ENCODE measurements around the gene UIMC1. TPM values are rescaled to one million over a fixed set of nuclear protein-coding genes. Genes with fewer than 3 reads are reported as not detected.
"Not testable (repeated sequence)": the region's sequence is repeated elsewhere in the genome, so short reads cannot be mapped to it uniquely, and the experiment has no call there.

Gene UIMC1
- polyA plus RNA-seq, 1 donor (not counting 4 experiments of a cell fraction or from before 2014, with no cell fraction given): 29.0 TPM

- Histone ChIP-seq H3K4me3 (ENCODE audit: control insufficient read depth in 2 of 3, extremely low read depth in 1 of 3, insufficient read depth in 2 of 3, low read depth in 1 of 3, low read length in 3 of 3) (no peak overlapping the region), H2AFZ (ENCODE audit: control insufficient read depth, low read length) (no peak overlapping the region), H3K4me2 (ENCODE audit: control insufficient read depth, extremely low read depth, insufficient read depth, low read depth, low read length) (no peak overlapping the region), H3K27ac (ENCODE audit: control insufficient read depth, insufficient read depth, low read length) (peak overlapping the region; percentile 36), H3K9me3 (ENCODE audit: control insufficient read depth, low read depth, low read length) (no peaks in the 10 kb centered on the region), H3K27me3 (ENCODE audit: control insufficient read depth, extremely low read depth, insufficient read depth, low read length) (no peaks in the 10 kb centered on the region), H3K9me1 (ENCODE audit: control insufficient read depth, extremely low read depth, insufficient read depth, low read length) (no peaks in the 10 kb centered on the region), H3K4me1 (ENCODE audit: control insufficient read depth, extremely low read depth, insufficient read depth, low read length) (peaks cover 12% of the 10 kb centered on the region), H3K79me2 (ENCODE audit: control insufficient read depth, insufficient read depth, low read length) (peaks cover 95% of the 10 kb centered on the region), H4K20me1 (ENCODE audit: control insufficient read depth, extremely low read depth, insufficient read depth, low read length) (peaks cover 25% of the 10 kb centered on the region), H3K36me3 (ENCODE audit: control insufficient read depth in 2 of 2, extremely low read depth in 1 of 2, insufficient read depth in 2 of 2, low read length in 2 of 2) (no peaks in the 10 kb centered on the region), H3K9ac (ENCODE audit: control insufficient read depth, extremely low read depth, insufficient read depth, low read length) (no peak overlapping the region)
- no peak for DNase-seq (ENCODE audit: low read depth, low spot score)
- dilution Hi-C loops (cut with MboI; ENCODE audit: extremely low pct_ligation_motif_present, low sequenced_read_pairs): no loop called here
- TF ChIP-seq EZH2 (IDR thresholded peaks at IDR 0.05; ENCODE audit: low read length) (no peak), CTCF (optimal IDR thresholded peaks at IDR 0.05 in 1 of 3, IDR thresholded peaks at IDR 0.05 in 1 of 3, conservative IDR thresholded peaks at IDR 0.05 in 1 of 3; ENCODE audit: extremely low read depth in 1 of 3, insufficient read depth in 2 of 3, low read length in 3 of 3) (no peak)
- no peak for FAIRE-seq
These were observed 12.0 kb downstream of the UIMC1 start for GRCh38 chr5:176994460-176995121.

- H3K27ac ChIP-seq (ENCODE audit: control insufficient read depth, insufficient read depth, low read length); H3K9me1 ChIP-seq (ENCODE audit: control insufficient read depth, extremely low read depth, insufficient read depth, low read length); DNase-seq (ENCODE audit: low read depth, low spot score); FAIRE-seq; H2AFZ ChIP-seq (ENCODE audit: control insufficient read depth, low read length); H3K36me3 ChIP-seq (ENCODE audit: control insufficient read depth in 2 of 2, extremely low read depth in 1 of 2, insufficient read depth in 2 of 2, low read length in 2 of 2); H3K9ac ChIP-seq (ENCODE audit: control insufficient read depth, extremely low read depth, insufficient read depth, low read length); H3K4me3 ChIP-seq (ENCODE audit: control insufficient read depth in 2 of 3, extremely low read depth in 1 of 3, insufficient read depth in 2 of 3, low read depth in 1 of 3, low read length in 3 of 3); H3K4me2 ChIP-seq (ENCODE audit: control insufficient read depth, extremely low read depth, insufficient read depth, low read depth, low read length); H3K9me3 ChIP-seq (ENCODE audit: control insufficient read depth, low read depth, low read length); H3K27me3 ChIP-seq (ENCODE audit: control insufficient read depth, extremely low read depth, insufficient read depth, low read length); dilution Hi-C loops (cut with MboI; ENCODE audit: extremely low pct_ligation_motif_present, low sequenced_read_pairs): not testable (repeated sequence)
- H4K20me1 ChIP-seq (ENCODE audit: control insufficient read depth, extremely low read depth, insufficient read depth, low read length): peaks cover 21% of the 10 kb centered on the region
- peaks cover 95% of the 10 kb centered on the region for H3K79me2 ChIP-seq (ENCODE audit: control insufficient read depth, insufficient read depth, low read length)
- H3K4me1 ChIP-seq (ENCODE audit: control insufficient read depth, extremely low read depth, insufficient read depth, low read length): peaks cover 12% of the 10 kb centered on the region
These were observed 13.5 kb downstream of the UIMC1 start for GRCh38 chr5:176993081-176993480.

- no peak overlapping the region for H3K4me3 ChIP-seq (ENCODE audit: control insufficient read depth in 2 of 3, extremely low read depth in 1 of 3, insufficient read depth in 2 of 3, low read depth in 1 of 3, low read length in 3 of 3)
- H3K4me1 ChIP-seq (ENCODE audit: control insufficient read depth, extremely low read depth, insufficient read depth, low read length): peaks cover 2% of the 10 kb centered on the region
- TF ChIP-seq EZH2 (IDR thresholded peaks at IDR 0.05; ENCODE audit: low read length): no peak
- TF ChIP-seq CTCF (optimal IDR thresholded peaks at IDR 0.05 in 1 of 3, IDR thresholded peaks at IDR 0.05 in 1 of 3, conservative IDR thresholded peaks at IDR 0.05 in 1 of 3; ENCODE audit: extremely low read depth in 1 of 3, insufficient read depth in 2 of 3, low read length in 3 of 3): no peak
- H3K27ac ChIP-seq (ENCODE audit: control insufficient read depth, insufficient read depth, low read length): no peak overlapping the region
- H2AFZ ChIP-seq (ENCODE audit: control insufficient read depth, low read length): no peak overlapping the region
- H3K27me3 ChIP-seq (ENCODE audit: control insufficient read depth, extremely low read depth, insufficient read depth, low read length): no peaks in the 10 kb centered on the region
- H3K9ac ChIP-seq (ENCODE audit: control insufficient read depth, extremely low read depth, insufficient read depth, low read length): no peak overlapping the region
- peaks cover 82% of the 10 kb centered on the region for H3K79me2 ChIP-seq (ENCODE audit: control insufficient read depth, insufficient read depth, low read length)
- peaks cover 0 to 3% of the 10 kb centered on the region in 2 experiments for H3K36me3 ChIP-seq (ENCODE audit: control insufficient read depth in 2 of 2, extremely low read depth in 1 of 2, insufficient read depth in 2 of 2, low read length in 2 of 2)
- H4K20me1 ChIP-seq (ENCODE audit: control insufficient read depth, extremely low read depth, insufficient read depth, low read length): no peaks in the 10 kb centered on the region
- no peaks in the 10 kb centered on the region for H3K9me3 ChIP-seq (ENCODE audit: control insufficient read depth, low read depth, low read length)
- FAIRE-seq (no peak), DNase-seq (ENCODE audit: low read depth, low spot score) (no peak)
- H3K4me2 ChIP-seq (ENCODE audit: control insufficient read depth, extremely low read depth, insufficient read depth, low read depth, low read length): no peak overlapping the region
- dilution Hi-C loops (cut with MboI; ENCODE audit: extremely low pct_ligation_motif_present, low sequenced_read_pairs): no loop called here
- no peaks in the 10 kb centered on the region for H3K9me1 ChIP-seq (ENCODE audit: control insufficient read depth, extremely low read depth, insufficient read depth, low read length)
These were observed 19.0 kb downstream of the UIMC1 start for GRCh38 chr5:176987583-176987982.
